HG02973 (cell line): Measurements from ENCODE around the gene PRR23C.
"Not testable (repeated sequence)": the region's sequence is repeated elsewhere in the genome, so short reads cannot be mapped to it uniquely, and the experiment has no call there.

Experiments used
- ATAC-seq: cut with Tn5 transposase; IDR thresholded peaks from one replicate; pipeline ENCODE4 v1.9.1; 2021; ENCODE audit warnings: moderate library complexity; ENCODE audit not compliant: unreplicated experiment

PRR23C gene

GRCh38 chr3:139044366-139045210, at the start of gene PRR23C:
Gene PRR23C (minus strand): TSS chr3:139044892. CDS start chr3:139044620, 272 bp downstream.
- ATAC-seq, result no peak

- no peak for ATAC-seq
Measured at GRCh38 chr3:139093840-139094239, 49.1 kb upstream of the PRR23C start.

- ATAC-seq, result no peak
Measured at GRCh38 chr3:139088462-139089324, 44.0 kb upstream of the PRR23C start.

- ATAC-seq, result no peak
Measured at GRCh38 chr3:139087621-139088020, 42.9 kb upstream of the PRR23C start.

- no peak for ATAC-seq
Measured at GRCh38 chr3:139084176-139084575, 39.5 kb upstream of the PRR23C start.

GRCh38 chr3:139074565-139075115, 29.9 kb upstream of the PRR23C start:
- no peak for ATAC-seq

DNA sequence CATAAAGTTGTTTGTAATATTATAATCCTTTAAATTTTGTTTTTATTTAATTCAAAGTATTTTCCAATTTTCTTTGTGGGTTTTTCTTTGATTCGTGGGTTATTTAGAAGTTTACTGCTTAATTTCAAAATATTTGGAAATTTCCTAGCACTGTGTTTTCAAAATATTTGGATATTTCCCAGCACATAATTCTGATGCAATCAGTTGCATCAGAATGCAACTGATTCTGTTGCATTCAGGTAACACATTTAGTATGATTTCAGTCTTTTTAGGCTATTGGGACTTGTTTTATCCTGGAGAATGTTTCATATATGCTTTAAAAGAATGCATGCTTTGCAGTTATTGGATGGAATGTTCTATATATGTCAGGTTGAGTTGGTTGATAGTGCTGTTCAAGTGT, 18.2 kb upstream of the PRR23C start:
- no peak for ATAC-seq

DNA sequence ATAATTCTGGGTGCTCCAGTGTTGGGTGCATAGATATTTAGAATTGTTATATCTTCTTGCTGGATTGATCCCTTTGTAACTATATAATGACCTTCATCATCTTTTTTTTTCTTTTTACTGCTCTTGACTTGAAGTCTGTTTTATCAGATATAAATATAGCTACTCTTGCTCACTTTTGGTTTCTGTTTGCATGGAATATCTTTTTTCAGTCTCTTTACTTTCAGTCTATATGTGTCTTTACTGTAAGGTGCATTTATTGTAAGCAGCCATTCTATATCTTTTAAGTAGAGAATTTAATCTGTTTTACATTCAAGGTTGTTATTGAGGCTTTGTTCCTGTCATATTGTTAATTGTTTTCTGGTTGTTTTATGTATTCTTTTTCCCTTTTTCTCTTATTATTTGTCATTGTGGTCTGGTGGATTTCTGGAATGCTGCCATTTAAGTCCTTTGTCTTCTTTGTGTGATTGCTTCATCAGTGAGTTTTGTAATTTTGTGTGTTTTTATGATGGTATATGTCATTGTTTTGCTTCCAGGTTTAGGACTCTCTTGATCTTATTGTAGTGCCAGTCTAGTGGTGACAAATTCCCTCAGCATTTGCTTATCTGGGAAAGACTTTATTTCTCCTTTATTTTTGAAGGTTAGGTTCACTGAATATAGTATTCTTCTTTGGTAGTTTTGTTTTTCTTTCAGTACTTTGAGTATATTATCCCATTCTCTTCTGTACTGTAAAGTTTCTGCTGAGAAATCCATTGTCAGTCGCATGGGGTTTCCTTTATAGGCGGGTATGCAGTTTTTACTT, 8.3 kb upstream of the PRR23C start:
- no peak for ATAC-seq

- no peak for ATAC-seq
Measured at GRCh38 chr3:139043554-139044365, 932 bp downstream of the PRR23C start.

DNA sequence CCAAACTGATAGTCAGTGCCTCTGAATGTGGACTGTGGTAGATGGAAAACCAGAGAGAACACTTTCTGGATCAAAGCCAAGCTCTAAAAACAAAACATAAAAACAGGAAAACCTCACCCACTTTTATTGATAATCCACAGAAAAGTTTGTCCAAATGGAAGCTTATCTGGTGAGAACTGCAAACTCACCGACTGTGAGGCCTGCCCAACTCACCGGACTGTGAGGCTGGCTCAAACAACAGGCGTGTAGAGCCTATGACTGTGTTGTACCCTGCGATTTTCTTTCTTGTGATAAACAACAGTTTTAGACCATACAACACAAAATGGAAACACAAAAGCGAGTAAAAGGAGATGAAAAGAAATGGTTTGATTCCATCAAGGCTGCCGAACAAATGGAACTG, 7.2 kb downstream of the PRR23C start:
- no peak for ATAC-seq

DNA sequence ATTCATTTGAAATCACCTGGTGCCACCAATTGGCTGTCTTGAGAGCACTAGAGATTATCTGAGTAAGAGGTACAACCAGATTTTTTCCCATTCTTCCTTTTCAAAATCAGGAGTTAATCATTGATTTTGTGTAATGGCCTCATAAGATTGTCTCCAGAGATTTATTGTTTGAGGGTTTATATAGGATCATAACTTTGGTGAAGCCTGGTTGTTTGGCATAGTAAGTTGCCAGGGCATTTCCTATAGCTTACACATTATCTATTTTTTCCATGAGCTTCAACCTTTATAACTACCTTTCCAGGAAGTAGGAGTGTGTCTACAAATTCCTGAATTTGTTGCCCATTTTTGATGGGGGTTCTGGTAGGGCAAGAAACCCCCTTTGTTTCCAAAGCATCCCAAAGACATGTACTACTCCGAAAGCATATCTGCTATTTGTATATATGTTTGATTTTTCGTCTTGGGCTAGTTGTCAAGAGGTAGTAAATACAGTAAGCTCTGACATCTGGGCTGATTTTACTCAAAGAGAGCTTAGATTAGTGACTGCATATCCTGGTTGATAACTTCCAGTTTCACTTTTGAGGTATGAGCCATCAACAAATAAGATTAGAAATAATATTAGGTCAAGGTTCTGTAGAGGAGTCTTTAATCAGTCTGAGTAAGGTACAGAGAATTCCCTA, 12.2 kb downstream of the PRR23C start:
- no peak for ATAC-seq

- not testable (repeated sequence) for ATAC-seq
Measured at GRCh38 chr3:139030576-139030975, 14.1 kb downstream of the PRR23C start.

DNA sequence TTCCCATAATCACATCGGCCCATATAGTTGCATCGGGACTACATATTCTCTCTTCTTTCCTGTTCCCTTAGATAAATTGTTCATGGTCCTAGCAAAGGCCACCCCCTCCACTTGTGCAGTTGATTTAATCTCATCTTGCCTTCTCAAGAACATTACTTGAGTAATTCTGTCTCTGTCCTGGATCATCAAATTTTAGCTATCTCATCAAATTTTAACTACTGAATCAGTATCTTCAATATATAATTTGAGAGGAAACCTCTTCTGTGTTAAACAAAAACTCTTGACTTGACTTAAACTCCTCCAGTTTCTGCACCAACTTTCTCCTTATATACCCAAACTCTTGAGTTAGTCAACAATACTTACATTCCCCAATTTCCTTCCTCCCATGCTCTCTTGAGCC, 19.7 kb downstream of the PRR23C start:
- ATAC-seq, result no peak

DNA sequence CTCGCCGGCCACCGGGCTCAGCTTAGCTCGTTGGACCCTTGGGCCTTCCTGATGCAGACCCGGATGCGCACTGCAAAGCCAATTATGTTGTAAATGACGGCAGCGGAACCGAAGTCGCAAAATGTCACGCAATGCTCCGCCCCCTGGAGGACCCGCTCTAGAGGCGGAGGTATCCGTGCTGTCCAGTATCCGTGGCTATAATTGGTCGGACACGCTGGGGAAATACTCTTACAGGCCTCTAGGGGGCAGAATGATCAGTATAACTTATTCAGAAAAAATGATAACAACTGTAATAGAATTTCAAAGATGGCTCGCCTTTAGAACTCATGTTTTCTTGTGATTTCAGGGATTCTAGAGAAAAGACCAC, 23.8 kb downstream of the PRR23C start, which contains the start of gene PRR23B:
Gene PRR23B (minus strand): TSS at position 59 of the 367 bp plus-strand sequence. CDS start 265 bp downstream, outside the sequence.
- no peak for ATAC-seq

- ATAC-seq, result no peak
Measured at GRCh38 chr3:139020036-139020867, 24.4 kb downstream of the PRR23C start.

DNA sequence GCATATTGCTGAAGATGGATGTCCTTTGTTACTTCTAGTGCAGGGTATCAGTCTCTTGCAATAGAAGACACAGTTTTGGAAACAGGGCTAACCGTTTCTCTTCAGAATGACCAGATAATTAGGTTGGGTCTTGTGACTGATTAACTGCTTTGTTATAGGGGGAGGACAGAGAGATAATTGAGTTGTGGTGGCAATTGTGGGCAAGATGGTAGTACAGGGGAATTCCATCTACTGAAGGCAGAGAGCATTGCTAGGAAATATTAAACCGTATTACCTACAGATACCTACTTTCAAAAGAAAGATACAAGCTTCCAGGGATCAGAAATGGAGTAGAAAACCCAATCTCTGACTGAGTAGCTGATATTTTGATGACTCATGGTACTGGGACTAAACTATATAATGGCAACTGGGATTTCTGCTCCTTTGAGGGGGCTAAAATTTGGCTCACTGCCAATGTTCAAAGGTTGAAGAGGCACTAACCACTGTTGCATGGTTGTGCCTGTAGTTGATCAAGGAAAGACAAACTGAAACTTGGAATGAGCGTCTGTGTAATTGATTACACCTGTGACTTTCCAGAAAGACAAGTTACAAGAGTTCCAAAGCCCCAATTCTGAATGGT, 28.2 kb downstream of the PRR23C start:
- no peak for ATAC-seq

GRCh38 chr3:139006051-139006716, 38.5 kb downstream of the PRR23C start, which contains the start of gene PRR23A:
Gene PRR23A (minus strand): TSS chr3:139006268. CDS start chr3:139006268, 0 bp downstream.
- no peak for ATAC-seq
